ENCODE data around the gene TRIM16.
"Not testable (repeated sequence)": the region's sequence is repeated elsewhere in the genome, so short reads cannot be mapped to it uniquely, and the experiment has no call there.

TRIM16 gene

GRCh38 chr17:15619331-15620058 is 64.6 kb downstream of the TRIM16 start, which contains the start of gene FBXW10B:
FBXW10B (minus strand) TSS chr17:15619704; CDS start chr17:15619512, 192 bp downstream.
- POLR2A ChIA-PET; CTCF ChIA-PET; H3K4me3 ChIP-seq (ENCODE audit: low read depth, low read length); DNase-seq (ENCODE audit: low read depth, low spot score): not testable (repeated sequence)

- H3K4me3 ChIP-seq (ENCODE audit: low read depth, low read length); DNase-seq (ENCODE audit: low read depth, low spot score); CTCF ChIA-PET; POLR2A ChIA-PET: not testable (repeated sequence)
These were observed 67.3 kb downstream of the TRIM16 start for GRCh38 chr17:15616828-15617227.

DNA sequence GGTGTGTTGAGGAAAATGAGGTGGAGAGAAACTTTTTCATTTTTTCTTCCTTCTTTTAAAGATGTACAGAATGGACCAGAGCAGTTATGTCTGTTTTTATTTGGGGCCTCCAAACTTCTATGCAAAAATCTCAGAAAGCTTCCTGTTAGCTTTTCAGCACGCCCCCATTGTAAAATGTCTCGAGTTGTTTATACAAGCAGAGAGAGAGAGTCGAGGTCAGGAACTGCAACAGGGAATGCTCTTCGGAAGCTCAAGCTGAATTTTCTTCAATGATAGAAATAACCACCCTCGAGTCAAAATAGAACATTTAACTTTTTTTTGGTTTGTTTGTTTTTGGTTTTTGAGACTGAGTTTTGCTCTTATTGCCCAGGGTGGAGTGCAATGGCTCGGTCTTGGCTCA is 68.3 kb downstream of the TRIM16 start:
- H3K4me3 ChIP-seq (ENCODE audit: low read depth, low read length); DNase-seq (ENCODE audit: low read depth, low spot score); POLR2A ChIA-PET; CTCF ChIA-PET: not testable (repeated sequence)

GRCh38 chr17:15613111-15613510 is 71.0 kb downstream of the TRIM16 start:
- DNase-seq (ENCODE audit: low read depth, low spot score); H3K4me3 ChIP-seq (ENCODE audit: low read depth, low read length); CTCF ChIA-PET; POLR2A ChIA-PET: not testable (repeated sequence)

- H3K4me3 ChIP-seq (ENCODE audit: low read depth, low read length); POLR2A ChIA-PET; DNase-seq (ENCODE audit: low read depth, low spot score); CTCF ChIA-PET: not testable (repeated sequence)
These were observed 91.2 kb downstream of the TRIM16 start for GRCh38 chr17:15592960-15593359.

GRCh38 chr17:15591986-15592385 is 92.1 kb downstream of the TRIM16 start:
- DNase-seq (ENCODE audit: low read depth, low spot score); CTCF ChIA-PET; H3K4me3 ChIP-seq (ENCODE audit: low read depth, low read length); POLR2A ChIA-PET: not testable (repeated sequence)

GRCh38 chr17:15590844-15591243 is 93.3 kb downstream of the TRIM16 start:
- H3K4me3 ChIP-seq (ENCODE audit: low read depth, low read length); CTCF ChIA-PET; POLR2A ChIA-PET; DNase-seq (ENCODE audit: low read depth, low spot score): not testable (repeated sequence)

GRCh38 chr17:15589544-15590536 is 94.3 kb downstream of the TRIM16 start:
- POLR2A ChIA-PET; CTCF ChIA-PET; H3K4me3 ChIP-seq (ENCODE audit: low read depth, low read length); DNase-seq (ENCODE audit: low read depth, low spot score): not testable (repeated sequence)

DNA sequence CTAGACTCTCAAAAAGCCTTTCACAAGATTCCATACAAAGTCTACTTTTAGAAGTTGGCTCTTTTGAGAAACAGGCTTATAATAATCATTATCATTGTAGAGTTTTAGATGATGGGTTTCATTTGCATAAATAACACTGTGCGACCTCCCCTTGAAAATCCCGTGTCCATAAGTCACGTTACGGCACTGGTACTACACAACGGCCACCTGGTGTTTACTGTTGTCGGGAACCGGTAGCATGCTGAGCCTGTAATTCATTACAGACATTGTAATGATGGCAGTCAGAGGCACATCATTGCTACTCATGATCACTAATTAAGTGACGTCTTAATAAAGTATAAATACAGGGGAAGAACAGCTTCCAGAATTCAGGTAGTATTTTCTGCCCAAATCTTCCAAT is 96.1 kb downstream of the TRIM16 start:
- not testable (repeated sequence) for DNase-seq (ENCODE audit: low read depth, low spot score)

GRCh38 chr17:15583313-15583712 is 100.8 kb downstream of the TRIM16 start:
- H3K4me3 ChIP-seq (ENCODE audit: low read depth, low read length); CTCF ChIA-PET; POLR2A ChIA-PET; DNase-seq (ENCODE audit: low read depth, low spot score): not testable (repeated sequence)

More for the DNA sequence above, 96.1 kb downstream of the TRIM16 start:
- H3K4me3 ChIP-seq (ENCODE audit: low read depth, low read length); POLR2A ChIA-PET; CTCF ChIA-PET: not testable (repeated sequence)

GRCh38 chr17:15581462-15581861 is 102.6 kb downstream of the TRIM16 start:
- H3K4me3 ChIP-seq (ENCODE audit: low read depth, low read length); CTCF ChIA-PET; DNase-seq (ENCODE audit: low read depth, low spot score); POLR2A ChIA-PET: not testable (repeated sequence)

All from AG04449 (cell line).